Prostate gland (tissue), 2 donors: ENCODE measurements around the gene DOCK4. TPM values are rescaled to one million over a fixed set of nuclear protein-coding genes. Genes with fewer than 3 reads are reported as not detected.

Experiments used
- DNase-seq: peaks from one replicate; pipeline ENCODE4 v3.0.0-alpha.2; 2019; ENCODE audit warnings: low spot score
- H3K27ac ChIP-seq, 2 donors: fragments of 200-600 bp; sonication (generic); 2 replicates each; pipeline ENCODE4 v1.5.1; 2017 to 2019
- H3K27me3 ChIP-seq: fragments of 200-600 bp; sonication (generic); replicated peaks from 2 replicates; pipeline ENCODE4 v1.5.1; 2019; ENCODE audit not compliant: insufficient read depth
- H3K36me3 ChIP-seq, 2 donors: fragments of 200-600 bp; sonication (generic); 1 replicate in 1 of 2; 2 replicates in 1 of 2; pipeline versions ENCODE4 v1.5.1 to v1.8.1; 2017 to 2019
- H3K4me1 ChIP-seq: fragments of 200-600 bp; sonication (generic); replicated peaks from 2 replicates; pipeline ENCODE4 v1.5.1; 2019
- H3K4me3 ChIP-seq, 2 donors: fragments of 200-600 bp; sonication (generic); 2 replicates each; pipeline ENCODE4 v1.5.1; 2017 to 2019
- H3K9me3 ChIP-seq: fragments of 200-600 bp; sonication (generic); 2 replicates; pipeline ENCODE4 v1.5.1; 2017
- CTCF ChIP-seq, 4 experiments: fragments of 200-600 bp in 2 of 4; fragments of 450-650 bp in 2 of 4; sonication (generic) in 2 of 4; IDR thresholded peaks; 1 replicate in 3 of 4; 2 replicates in 1 of 4; pipeline ENCODE4 v1.5.1; 2016 to 2019; ENCODE audit warnings: antibody characterized with exemption in 4 of 4, mild to moderate bottlenecking in 2 of 4, moderate library complexity in 2 of 4
- POLR2A ChIP-seq: fragments of 450-650 bp; IDR thresholded peaks from one replicate; pipeline ENCODE4 v1.6.1; 2016; ENCODE audit warnings: antibody characterized with exemption, mild to moderate bottlenecking
- POLR2AphosphoS5 ChIP-seq: sonication (generic); formaldehyde crosslinking; IDR thresholded peaks from one replicate; pipeline ENCODE4 v1.6.1; 2017; ENCODE audit warnings: antibody characterized with exemption
- WGBS: methylation state at CpG from one replicate; pipeline ENCODE4 v1.1.5; 2018; 5-methylcytosine and 5-hydroxymethylcytosine counted together
- intact Hi-C: fragments of 100-400 bp; cut with DNase I; formaldehyde crosslinking; loops from one replicate; pipeline ENCODE4 v1.14.2; 2022
- total RNA-seq, 2 donors: library from RNA; depleted of rRNA; stranded (reverse); fragments of >200 nt; gene quantifications; one replicate each; pipeline ENCODE4 v1.1.0, GENCODE V29; 2016

Gene DOCK4
- total RNA-seq, 2 donors from 2014 or later, result 21.8 to 37.4 TPM

GRCh38 chr7:111895049-111895448, 311.1 kb downstream of the DOCK4 start:
- TF ChIP-seq POLR2A (no peak), POLR2AphosphoS5 (no peak), CTCF (IDR thresholded peaks at IDR 0.05) (no peak)
- WGBS, result 48% methylated on average over 2 of the region's 2 CpGs
- Histone ChIP-seq H3K4me1 (no peaks in the 10 kb centered on the region), H3K9me3 (no peaks in the 10 kb centered on the region), H3K36me3 (no peaks in the 10 kb centered on the region), H3K27me3 (no peaks in the 10 kb centered on the region), H3K27ac (no peak overlapping the region), H3K4me3 (no peak overlapping the region)
- intact Hi-C loops, result no loop called here
- no peak for DNase-seq

GRCh38 chr7:111894518-111894917, 311.7 kb downstream of the DOCK4 start:
- H3K36me3 ChIP-seq, result no peaks in the 10 kb centered on the region
- DNase-seq, result no peak
- intact Hi-C loops, result no loop called here
- WGBS, result 96% methylated on average over 1 of the region's 1 CpG
- TF ChIP-seq CTCF (IDR thresholded peaks at IDR 0.05), result no peak
- TF ChIP-seq POLR2A, result no peak
- TF ChIP-seq POLR2AphosphoS5, result no peak
- H3K4me1 ChIP-seq, result no peaks in the 10 kb centered on the region
- H3K9me3 ChIP-seq, result no peaks in the 10 kb centered on the region
- no peak overlapping the region for H3K27ac ChIP-seq
- H3K4me3 ChIP-seq, result no peak overlapping the region
- H3K27me3 ChIP-seq, result no peaks in the 10 kb centered on the region

GRCh38 chr7:111893190-111893589, 313.0 kb downstream of the DOCK4 start:
- Histone ChIP-seq H3K9me3 (no peaks in the 10 kb centered on the region), H3K27me3 (no peaks in the 10 kb centered on the region), H3K4me3 (no peak overlapping the region), H3K27ac (no peak overlapping the region), H3K36me3 (no peaks in the 10 kb centered on the region), H3K4me1 (no peaks in the 10 kb centered on the region)
- WGBS, result 88% methylated on average over 5 of the region's 5 CpGs
- intact Hi-C loops, result no loop called here
- no peak for DNase-seq
- TF ChIP-seq CTCF (IDR thresholded peaks at IDR 0.05) (no peak), POLR2AphosphoS5 (no peak), POLR2A (no peak)

GRCh38 chr7:111892588-111892987, 313.6 kb downstream of the DOCK4 start:
- H3K36me3 ChIP-seq, result no peaks in the 10 kb centered on the region
- H3K4me1 ChIP-seq, result no peaks in the 10 kb centered on the region
- H3K27me3 ChIP-seq, result no peaks in the 10 kb centered on the region
- H3K9me3 ChIP-seq, result no peaks in the 10 kb centered on the region
- no peak overlapping the region for H3K27ac ChIP-seq
- intact Hi-C loops, result no loop called here
- no peak for DNase-seq
- WGBS, result 59% methylated on average over 3 of the region's 3 CpGs
- TF ChIP-seq POLR2A, result no peak
- no peak for TF ChIP-seq CTCF (IDR thresholded peaks at IDR 0.05)
- no peak for TF ChIP-seq POLR2AphosphoS5
- H3K4me3 ChIP-seq, result no peak overlapping the region

- WGBS, result 86% methylated on average over 1 of the region's 1 CpG
- DNase-seq, result no peak
- Histone ChIP-seq H3K4me3 (no peak overlapping the region), H3K4me1 (no peaks in the 10 kb centered on the region), H3K36me3 (no peaks in the 10 kb centered on the region), H3K27ac (no peak overlapping the region), H3K9me3 (no peaks in the 10 kb centered on the region), H3K27me3 (no peaks in the 10 kb centered on the region)
- no peak for TF ChIP-seq POLR2A
- TF ChIP-seq POLR2AphosphoS5, result no peak
- TF ChIP-seq CTCF (IDR thresholded peaks at IDR 0.05), result no peak
- intact Hi-C loops, result no loop called here
Measured at GRCh38 chr7:111887734-111888133, 318.5 kb downstream of the DOCK4 start.
